ENCODE measurements around the gene IRAK2.
A peak's percentile ranks its signal among the peaks of the same experiment; 100 is the strongest.

Gene IRAK2

GRCh38 chr3:10290481-10291176 lies 125.9 kb downstream of the IRAK2 start:
- H3K4me3 Mint-ChIP-seq: no peak overlapping the region
- H3K36me3 Mint-ChIP-seq (ENCODE audit: low read depth): peaks cover 92% of the 10 kb centered on the region
- no peak overlapping the region for H3K27ac Mint-ChIP-seq
- H3K27me3 Mint-ChIP-seq: no peaks in the 10 kb centered on the region
- peaks cover 28% of the 10 kb centered on the region for H3K4me1 Mint-ChIP-seq (ENCODE audit: low read depth)
- no peak for DNase-seq
- H3K9me3 Mint-ChIP-seq: no peaks in the 10 kb centered on the region

GRCh38 chr3:10291641-10292040 lies 126.9 kb downstream of the IRAK2 start:
- no peak overlapping the region for H3K4me3 Mint-ChIP-seq
- H3K4me1 Mint-ChIP-seq (ENCODE audit: low read depth): peaks cover 18% of the 10 kb centered on the region
- peaks cover 89% of the 10 kb centered on the region for H3K36me3 Mint-ChIP-seq (ENCODE audit: low read depth)
- H3K27me3 Mint-ChIP-seq: no peaks in the 10 kb centered on the region
- H3K9me3 Mint-ChIP-seq: no peaks in the 10 kb centered on the region
- no peak for DNase-seq
- peak overlapping the region; percentile 71 for H3K27ac Mint-ChIP-seq

- DNase-seq: no peak
- Mint-ChIP-seq H3K36me3 (ENCODE audit: low read depth) (peaks cover 85% of the 10 kb centered on the region), H3K9me3 (no peaks in the 10 kb centered on the region), H3K4me3 (no peak within 1 kb of the TSS), H3K4me1 (ENCODE audit: low read depth) (peaks cover 12% of the 10 kb centered on the region), H3K27me3 (no peaks in the 10 kb centered on the region), H3K27ac (peak within 1 kb of the TSS; percentile 71)
These were observed 128.0 kb downstream of the IRAK2 start, which contains the start of gene GHRL for GRCh38 chr3:10292505-10293419. TSS of gene GHRL (minus strand) at chr3:10292947. CDS start at chr3:10290180, 2,767 bp downstream.

Data from activated T-cell treated with anti-CD3 and anti-CD28 coated beads, Interleukin-2, amount 50 U/mL, for 24 hours (primary cell).